H1 (cell line): ENCODE results near the gene PFKFB3. TPM values are rescaled to one million over a fixed set of nuclear protein-coding genes. Genes with fewer than 3 reads are reported as not detected.

ENCODE experiments used
- CTCF ChIA-PET: fragments of 300-600 bp; sonication (Branson Sonifier 250); formaldehyde crosslinking; loops from one replicate; lab custom pipeline; 2021; ENCODE audit not compliant: partially characterized antibody; lab: Charles Lee
- POLR2A ChIA-PET: fragments of 300-600 bp; sonication (Branson Sonifier 250); formaldehyde crosslinking; loops from one replicate; lab custom pipeline; 2021; ENCODE audit warnings: inconsistent platforms; ENCODE audit not compliant: partially characterized antibody; lab: Charles Lee
- DNase-seq, 2 experiments: peaks; one replicate each; pipeline versions ENCODE4 v3.0.0 to v3.0.0-alpha.2; 2010 to 2022; ENCODE audit warnings: low spot score in 2 of 2, low read depth in 1 of 2, mixed read lengths in 1 of 2
- FAIRE-seq: peaks from 2 replicates; lab custom pipeline; 2011; peaks lifted over from hg19 to GRCh38; lab: Jason Lieb, UNC
- H2AFZ ChIP-seq: 2 replicates; pipeline ENCODE4 v1.8.1; 2012; ENCODE audit warnings: low read length, inconsistent platforms
- H2AK5ac ChIP-seq: 2 replicates; pipeline ENCODE4 v1.6.1; 2013; ENCODE audit warnings: low read depth, low read length
- H2BK120ac ChIP-seq: replicated peaks from 2 replicates; pipeline ENCODE3; 2013; ENCODE audit warnings: low read depth, low read length, inconsistent platforms
- H2BK12ac ChIP-seq: 2 replicates; pipeline ENCODE4 v1.6.1; 2013; ENCODE audit warnings: low read depth, low read length
- H2BK15ac ChIP-seq: 2 replicates; pipeline ENCODE4 v1.6.1; 2013; ENCODE audit warnings: low read length
- H2BK20ac ChIP-seq: 2 replicates; pipeline ENCODE4 v1.6.1; 2013; ENCODE audit warnings: low read length
- H2BK5ac ChIP-seq: 2 replicates; pipeline ENCODE4 v1.6.1; 2013; ENCODE audit warnings: low read depth, low read length
- H3K14ac ChIP-seq: 2 replicates; pipeline ENCODE4 v1.6.1; 2013; ENCODE audit warnings: inconsistent platforms; ENCODE audit not compliant: insufficient read length
- H3K18ac ChIP-seq: 2 replicates; pipeline ENCODE4 v1.6.1; 2013; ENCODE audit warnings: low read length; ENCODE audit errors: extremely low read depth
- H3K23ac ChIP-seq: 2 replicates; pipeline ENCODE4 v1.6.1; 2013; ENCODE audit warnings: inconsistent platforms; ENCODE audit not compliant: insufficient read length
- H3K23me2 ChIP-seq: 2 replicates; pipeline ENCODE4 v1.6.1; 2013; ENCODE audit warnings: low read depth, low read length
- H3K27ac ChIP-seq: 2 replicates; pipeline ENCODE4 v1.6.1; 2011; ENCODE audit warnings: low read depth, low read length, inconsistent platforms
- H3K27me3 ChIP-seq, 4 experiments: replicated peaks in 1 of 4; 1 replicate in 1 of 4; 2 replicates in 3 of 4; pipeline versions ENCODE4 v1.6.1 to v1.8.1; 2011 to 2013; ENCODE audit warnings: low read length in 3 of 4, mild to moderate bottlenecking in 3 of 4, inconsistent platforms in 2 of 4, mixed read lengths in 2 of 4, moderate library complexity in 1 of 4; ENCODE audit not compliant: control insufficient read depth in 3 of 4, insufficient read depth in 3 of 4; ENCODE audit errors: extremely low read depth in 1 of 4
- H3K36me3 ChIP-seq, 4 experiments: 2 replicates each; pipeline versions ENCODE4 v1.6.1 to v1.8.1; 2011 to 2013; ENCODE audit warnings: mild to moderate bottlenecking in 4 of 4, low read length in 3 of 4, moderate library complexity in 2 of 4, control low read depth in 1 of 4, inconsistent platforms in 1 of 4; ENCODE audit not compliant: insufficient read depth in 4 of 4, control insufficient read depth in 2 of 4
- H3K4ac ChIP-seq: replicated peaks from 2 replicates; pipeline ENCODE3; 2013; ENCODE audit warnings: low read length, low read depth, mixed read lengths, inconsistent platforms; ENCODE audit not compliant: insufficient read length
- H3K4me1 ChIP-seq, 4 experiments: replicated peaks in 1 of 4; 1 replicate in 1 of 4; 2 replicates in 3 of 4; pipeline versions ENCODE4 v1.6.1 to v1.8.1; 2011 to 2013; ENCODE audit warnings: low read length in 3 of 4, inconsistent platforms in 2 of 4, mixed read lengths in 1 of 4; ENCODE audit not compliant: insufficient read depth in 4 of 4, control insufficient read depth in 3 of 4
- H3K4me2 ChIP-seq, 2 experiments: 2 replicates each; pipeline versions ENCODE4 v1.6.1 to v1.8.1; 2011 to 2013; ENCODE audit warnings: low read depth in 2 of 2, low read length in 2 of 2, control low read depth in 1 of 2, inconsistent platforms in 1 of 2, mild to moderate bottlenecking in 1 of 2; ENCODE audit not compliant: insufficient read depth in 1 of 2
- H3K4me3 ChIP-seq, 4 experiments: fragments of 200-600, 300-600 bp in 1 of 4; sonication (generic), shearing (Covaris generic), sonication (Bioruptor Twin) in 1 of 4; 2 replicates each; pipeline versions ENCODE4 v1.5.1 to v1.8.1; 2011 to 2016; ENCODE audit warnings: low read length in 4 of 4, low read depth in 3 of 4, control low read depth in 2 of 4, inconsistent platforms in 2 of 4, mild to moderate bottlenecking in 2 of 4, mixed read lengths in 1 of 4, moderate library complexity in 1 of 4; ENCODE audit not compliant: insufficient read depth in 2 of 4; ENCODE audit errors: extremely low read depth in 1 of 4
- H3K56ac ChIP-seq: replicated peaks from 2 replicates; pipeline ENCODE3; 2013; ENCODE audit warnings: low read depth, mild to moderate bottlenecking, mixed read lengths, low read length, inconsistent platforms; ENCODE audit not compliant: insufficient read length
- H3K79me1 ChIP-seq: 2 replicates; pipeline ENCODE4 v1.6.1; 2013; ENCODE audit warnings: low read depth, low read length, control low read depth
- H3K79me2 ChIP-seq, 2 experiments: 2 replicates each; pipeline versions ENCODE4 v1.6.1 to v1.8.1; 2012 to 2013; ENCODE audit warnings: low read length in 2 of 2, mild to moderate bottlenecking in 2 of 2, inconsistent platforms in 1 of 2; ENCODE audit not compliant: insufficient read depth in 2 of 2, control insufficient read depth in 1 of 2
- H3K9ac ChIP-seq, 4 experiments: replicated peaks in 1 of 4; 1 replicate in 1 of 4; 2 replicates in 3 of 4; pipeline versions ENCODE4 v1.6.1 to v1.8.1; 2011 to 2013; ENCODE audit warnings: low read depth in 3 of 4, low read length in 3 of 4, control low read depth in 2 of 4, mild to moderate bottlenecking in 2 of 4, moderate library complexity in 2 of 4, inconsistent platforms in 1 of 4; ENCODE audit errors: extremely low read depth in 1 of 4
- H3K9me3 ChIP-seq, 2 experiments: 2 replicates each; pipeline versions ENCODE4 v1.6.1 to v1.8.1; 2012 to 2013; ENCODE audit warnings: mild to moderate bottlenecking in 2 of 2, moderate library complexity in 2 of 2, control low read depth in 1 of 2, inconsistent platforms in 1 of 2, low read depth in 1 of 2, low read length in 1 of 2, mixed read lengths in 1 of 2; ENCODE audit not compliant: insufficient read depth in 2 of 2
- H4K20me1 ChIP-seq, 2 experiments: replicated peaks in 1 of 2; 2 replicates each; pipeline versions ENCODE3 to v1.8.1; 2011 to 2013; ENCODE audit warnings: inconsistent platforms in 2 of 2, low read length in 2 of 2, mild to moderate bottlenecking in 1 of 2; ENCODE audit not compliant: insufficient read depth in 2 of 2, control insufficient read depth in 1 of 2
- H4K5ac ChIP-seq: 2 replicates; pipeline ENCODE4 v1.6.1; 2013; ENCODE audit warnings: low read length, low read depth, mixed read lengths, inconsistent platforms; ENCODE audit not compliant: insufficient read length
- H4K8ac ChIP-seq: 2 replicates; pipeline ENCODE4 v1.8.0; 2013; ENCODE audit warnings: mild to moderate bottlenecking, moderate library complexity, low read length, inconsistent platforms; ENCODE audit not compliant: insufficient read depth; ENCODE audit errors: extremely low read depth
- H4K91ac ChIP-seq: replicated peaks from 2 replicates; pipeline ENCODE3; 2013; ENCODE audit warnings: low read length, mixed read lengths, inconsistent platforms; ENCODE audit not compliant: insufficient read length
- CEBPB ChIP-seq: IDR thresholded peaks from 2 replicates; pipeline ENCODE4 v1.6.1; 2012; ENCODE audit warnings: low read depth, low read length
- KDM1A ChIP-seq: fragments of 200-600, 300-600 bp; sonication (generic); IDR thresholded peaks from 2 replicates; pipeline ENCODE4 v1.7.1; 2016; ENCODE audit warnings: mild to moderate bottlenecking, low read length, borderline replicate concordance
- NANOG ChIP-seq: IDR thresholded peaks from 2 replicates; pipeline ENCODE4 v1.6.1; 2011; ENCODE audit warnings: low read length, low read depth, mild to moderate bottlenecking, inconsistent platforms; ENCODE audit not compliant: insufficient read depth, poor library complexity, severe bottlenecking
- RFX5 ChIP-seq: IDR thresholded peaks from 2 replicates; pipeline ENCODE4 v1.6.1; 2011; ENCODE audit warnings: low read depth, low read length, improper control_type of control experiment, borderline replicate concordance
- RNF2 ChIP-seq: fragments of 200-900, 300-1000 bp; sonication (generic); IDR thresholded peaks from 2 replicates; pipeline ENCODE4 v1.7.1; 2016; ENCODE audit warnings: borderline replicate concordance, low read depth, mild to moderate bottlenecking, antibody characterized with exemption, low read length; ENCODE audit not compliant: poor library complexity, severe bottlenecking; ENCODE audit errors: missing control alignments
- RXRA ChIP-seq: IDR thresholded peaks from 2 replicates; pipeline ENCODE4 v1.6.1; 2011; ENCODE audit warnings: low read depth, mild to moderate bottlenecking, low read length, moderate library complexity; ENCODE audit not compliant: insufficient read depth
- SAP30 ChIP-seq: fragments of 300-600 bp; sonication (generic); IDR thresholded peaks from 2 replicates; pipeline ENCODE4 v1.7.1; 2012; ENCODE audit warnings: low read length, moderate library complexity, mild to moderate bottlenecking, inconsistent platforms; ENCODE audit not compliant: insufficient read depth, insufficient replicate concordance
- SIX5 ChIP-seq: IDR thresholded peaks from 2 replicates; pipeline ENCODE4 v1.6.1; 2011; ENCODE audit warnings: mild to moderate bottlenecking, low read depth, low read length
- TAF1 ChIP-seq: IDR thresholded peaks from 2 replicates; pipeline ENCODE4 v1.6.1; 2011; ENCODE audit warnings: mild to moderate bottlenecking, low read depth, low read length
- ZNF274 ChIP-seq: IDR thresholded peaks from 2 replicates; pipeline ENCODE4 v1.7.0; 2012; ENCODE audit warnings: low read length, borderline replicate concordance; ENCODE audit errors: extremely low read depth
- WGBS, 2 experiments: shearing (Covaris generic) in 1 of 2; methylation state at CpG; one replicate each; pipeline versions ENCODE4 v1.1.6 to v1.1.7; 2013 to 2015; ENCODE audit warnings: low lambda C conversion rate in 2 of 2, mixed read lengths in 2 of 2, inconsistent platforms in 1 of 2, low coverage in 1 of 2, missing lambda C conversion rate in 1 of 2; ENCODE audit not compliant: insufficient replicate concordance in 2 of 2, insufficient coverage in 1 of 2, insufficient read length in 1 of 2; ENCODE audit errors: extremely low coverage in 1 of 2, missing lambda C conversion rate in 1 of 2; 5-methylcytosine and 5-hydroxymethylcytosine counted together
- polyA plus RNA-seq, 7 experiments: library from polyadenylated mRNA; depleted of rRNA in 3 of 7; stranded (reverse) in 5 of 7; unstranded in 2 of 7; fragments of >200 nt in 5 of 7; fragments of 200-250 nt in 2 of 7; gene quantifications; 1 replicate in 5 of 7; 2 replicates in 1 of 7; 4 replicates in 1 of 7; pipeline versions ENCODE4 v1.2.1 to v1.2.3, GENCODE V29; 2011 to 2013; ENCODE audit warnings: missing spikeins in 2 of 7, mixed read lengths in 2 of 7
- total RNA-seq: library from RNA; stranded (reverse); fragmentation: NEBNext Ultra II Directional; extraction: Animal tissue kit (Norgen Biotek cat#: 25700); gene quantifications from 2 replicates; pipeline ENCODE4 v1.2.1, GENCODE V29; 2021

The PFKFB3 gene
- total and polyA plus RNA-seq, 2 of the 8 experiments (the other 6 are each of a cell fraction or from before 2014, with no cell fraction given) = 15.6 to 32.0 TPM

DNA sequence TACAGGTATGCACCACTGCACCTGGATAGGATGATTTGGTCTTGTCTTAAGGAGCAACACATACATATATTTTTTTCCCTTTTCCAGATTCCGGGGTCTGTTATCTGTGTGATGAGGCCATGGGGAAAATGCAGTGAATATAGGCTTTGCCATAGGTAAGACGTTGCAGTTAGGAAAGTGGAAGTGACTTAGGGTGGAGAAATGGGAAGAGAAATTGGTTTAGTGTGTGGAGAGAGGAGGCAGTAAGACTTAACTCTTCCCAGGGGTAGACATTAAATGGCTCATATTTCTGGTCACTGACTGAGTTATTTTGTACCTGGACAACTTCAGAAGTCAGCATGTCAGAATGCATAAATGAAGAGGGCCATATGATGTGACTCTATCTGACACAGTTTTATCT is 66.7 kb downstream of the PFKFB3 start:
- FAIRE-seq = no peak
- H2BK120ac ChIP-seq = no peak overlapping the region

More for the DNA sequence above, 66.7 kb downstream of the PFKFB3 start:
- H2BK12ac ChIP-seq = no peak overlapping the region
- H3K27me3 ChIP-seq = no peaks in the 10 kb centered on the region
- no peak overlapping the region for H3K4ac ChIP-seq
- no peaks in the 10 kb centered on the region for H3K79me1 ChIP-seq
- H2BK20ac ChIP-seq = no peak overlapping the region
- no peak overlapping the region for H2BK5ac ChIP-seq
- H3K9ac ChIP-seq = no peak overlapping the region
- H3K9me3 ChIP-seq = no peaks in the 10 kb centered on the region
- no peak overlapping the region for H4K91ac ChIP-seq
- H3K4me3 ChIP-seq = no peak overlapping the region
- H3K18ac ChIP-seq = no peak overlapping the region
- no peak overlapping the region for H2AK5ac ChIP-seq
- 86% methylated on average over 2 of the region's 2 CpGs; no CpG with 5 or more reads in 1 of the 2 experiments for WGBS, 2 experiments
- H3K56ac ChIP-seq = no peak overlapping the region
- H3K4me1 ChIP-seq = no peaks in the 10 kb centered on the region; a peak in 2 of 7 replicates
- H4K20me1 ChIP-seq = no peaks in the 10 kb centered on the region
- CTCF ChIA-PET = no interaction called here
- peak overlapping the region; percentile 23 for H3K23ac ChIP-seq
- DNase-seq = no peak
- H2BK15ac ChIP-seq = no peak overlapping the region
- no peak overlapping the region for H4K5ac ChIP-seq
- H3K36me3 ChIP-seq = no peaks in the 10 kb centered on the region
- no peak overlapping the region for H4K8ac ChIP-seq
- POLR2A ChIA-PET = no interaction called here
- H3K27ac ChIP-seq = no peak overlapping the region
- no peaks in the 10 kb centered on the region for H3K79me2 ChIP-seq
- H3K23me2 ChIP-seq = no peaks in the 10 kb centered on the region
- H3K14ac ChIP-seq = no peak overlapping the region
- H2AFZ ChIP-seq = no peak overlapping the region
- TF ChIP-seq SIX5 (no peak), NANOG (no peak), TAF1 (no peak), RNF2 (no peak), RFX5 (no peak), SAP30 (no peak), KDM1A (no peak), CEBPB (no peak), ZNF274 (no peak), RXRA (no peak)
- no peak overlapping the region for H3K4me2 ChIP-seq
